GM12878 (cell line): ENCODE results near the gene LRRC63. TPM values are rescaled to one million over a fixed set of nuclear protein-coding genes. Genes with fewer than 3 reads are reported as not detected.

ENCODE experiments used
- ATAC-seq: fragments of 200-7000 bp; cut with Tn5 transposase; 3 replicates; pipeline ENCODE4 v1.9.1; 2020; ENCODE audit warnings: mild to moderate bottlenecking, moderate library complexity
- BruUV-seq: library from RNA; stranded (reverse); fragments of 400-500 nt; replicated peaks from 2 replicates; lab custom pipeline; 2021; lab: Mats Ljungman, UMichigan
- CTCF ChIA-PET: fragments of 300-600 bp; sonication (Branson Sonifier 250); formaldehyde crosslinking; extraction: SDS; loops from one replicate; lab custom pipeline; 2021; ENCODE audit warnings: inconsistent platforms; lab: Yijun Ruan, JAX
- POLR2A ChIA-PET: fragments of 350-600 bp; formaldehyde crosslinking; extraction: SDS; loops from one replicate; lab custom pipeline; 2021; ENCODE audit warnings: inconsistent platforms; lab: Charles Lee
- RAD21 ChIA-PET: fragments of 300-600 bp; sonication (Branson Sonifier 250); formaldehyde crosslinking; loops from one replicate; lab custom pipeline; 2023; ENCODE audit warnings: antibody characterized with exemption; ENCODE audit not compliant: unreplicated experiment; lab: Charles Lee
- SMC1A ChIA-PET: fragments of 300-600 bp; sonication (Branson Sonifier 250); formaldehyde crosslinking; loops from one replicate; lab custom pipeline; 2023; ENCODE audit not compliant: unreplicated experiment, uncharacterized antibody; lab: Charles Lee
- DNase-seq: peaks from one replicate; pipeline ENCODE4 v3.0.0-alpha.2; 2011; ENCODE audit warnings: low read depth, low spot score
- FAIRE-seq: peaks from 3 replicates; lab custom pipeline; 2011; peaks lifted over from hg19 to GRCh38; lab: Jason Lieb, UNC
- H2AFZ ChIP-seq: 2 replicates; pipeline ENCODE4 v1.6.0; 2011; ENCODE audit warnings: low read depth, low read length, control low read depth; ENCODE audit not compliant: control insufficient read depth
- H3K27ac ChIP-seq: 2 replicates; pipeline ENCODE4 v1.5.1; 2011; ENCODE audit warnings: control low read depth; ENCODE audit not compliant: control insufficient read depth, insufficient read depth
- H3K27me3 ChIP-seq, 2 experiments: replicated peaks in 1 of 2; 2 replicates each; pipeline versions ENCODE4 v1.6.0 to v1.6.1; 2011; ENCODE audit warnings: low read length in 1 of 2; ENCODE audit not compliant: control insufficient read depth in 2 of 2, insufficient read depth in 2 of 2
- H3K36me3 ChIP-seq, 2 experiments: 2 replicates each; pipeline ENCODE4 v1.5.1; 2011; ENCODE audit warnings: low read length in 1 of 2; ENCODE audit not compliant: control insufficient read depth in 2 of 2, insufficient read depth in 2 of 2
- H3K4me1 ChIP-seq: 2 replicates; pipeline ENCODE4 v1.6.1; 2011; ENCODE audit warnings: mild to moderate bottlenecking, low read length, moderate library complexity, mixed read lengths; ENCODE audit not compliant: control insufficient read depth, insufficient read depth
- H3K4me2 ChIP-seq: 2 replicates; pipeline ENCODE4 v1.6.0; 2011; ENCODE audit warnings: control low read depth; ENCODE audit not compliant: control insufficient read depth, insufficient read depth
- H3K4me3 ChIP-seq: fragments of 200-600 bp; sonication (generic); 2 replicates; pipeline ENCODE4 v1.5.1; 2016
- H3K79me2 ChIP-seq: 2 replicates; pipeline ENCODE4 v1.6.0; 2011; ENCODE audit warnings: low read length; ENCODE audit not compliant: control insufficient read depth, insufficient read depth
- H3K9ac ChIP-seq: 2 replicates; pipeline ENCODE4 v1.8.0; 2011; ENCODE audit warnings: low read length, control low read depth, mixed read lengths; ENCODE audit not compliant: control insufficient read depth, insufficient read depth
- H3K9me3 ChIP-seq: replicated peaks from 3 replicates; pipeline ENCODE4 v1.5.1; 2011; ENCODE audit warnings: mild to moderate bottlenecking, low read length; ENCODE audit not compliant: control insufficient read depth, insufficient read depth
- H4K20me1 ChIP-seq: 2 replicates; pipeline ENCODE4 v1.6.0; 2011; ENCODE audit not compliant: control insufficient read depth, insufficient read depth
- CREM ChIP-seq: IDR thresholded peaks from 2 replicates; pipeline ENCODE4 v1.6.1; 2014; ENCODE audit warnings: antibody characterized with exemption, low read depth
- DPF2 ChIP-seq: fragments of 450-650 bp; IDR thresholded peaks from 2 replicates; pipeline ENCODE4 v1.6.1; 2017; ENCODE audit warnings: mild to moderate bottlenecking
- EGR1 ChIP-seq, 2 experiments: IDR thresholded peaks; 1 replicate in 1 of 2; 2 replicates in 1 of 2; pipeline ENCODE4 v1.6.1; 2011 to 2012; ENCODE audit warnings: low read depth in 2 of 2, low read length in 2 of 2, borderline replicate concordance in 1 of 2, mild to moderate bottlenecking in 1 of 2, moderate library complexity in 1 of 2
- HDGF ChIP-seq: fragments of 450-650 bp; IDR thresholded peaks from 2 replicates; pipeline ENCODE4 v1.6.1; 2016; ENCODE audit warnings: antibody characterized with exemption
- NFIC ChIP-seq: IDR thresholded peaks from 2 replicates; pipeline ENCODE4 v1.6.1; 2012; ENCODE audit warnings: low read depth, mild to moderate bottlenecking, inconsistent platforms, low read length, moderate library complexity
- POLR2A ChIP-seq: IDR thresholded peaks from 2 replicates; pipeline ENCODE4 v1.6.1; 2011; ENCODE audit warnings: low read depth, mild to moderate bottlenecking, low read length
- POLR2AphosphoS5 ChIP-seq: IDR thresholded peaks from 2 replicates; pipeline ENCODE4 v1.6.1; 2011; ENCODE audit warnings: mild to moderate bottlenecking, low read length, inconsistent platforms
- POU2F2 ChIP-seq: IDR thresholded peaks from 3 replicates; pipeline ENCODE4 v1.6.1; 2011; ENCODE audit warnings: low read depth, mild to moderate bottlenecking, low read length, borderline replicate concordance
- RUNX3 ChIP-seq: IDR thresholded peaks from 2 replicates; pipeline ENCODE4 v1.6.1; 2012; ENCODE audit warnings: low read length, inconsistent platforms
- SMAD5 ChIP-seq: IDR thresholded peaks from 2 replicates; pipeline ENCODE4 v1.6.1; 2016; ENCODE audit warnings: antibody characterized with exemption, low read depth
- ZBTB40 ChIP-seq: fragments of 450-650 bp; IDR thresholded peaks from 2 replicates; pipeline ENCODE4 v1.6.1; 2016; ENCODE audit warnings: mild to moderate bottlenecking, moderate library complexity, borderline replicate concordance
- ZNF622 ChIP-seq: fragments of 450-650 bp; IDR thresholded peaks from 2 replicates; pipeline ENCODE4 v1.6.1; 2017; ENCODE audit warnings: mild to moderate bottlenecking, inconsistent platforms
- WGBS: methylation state at CpG from one replicate; pipeline ENCODE4 v1.1.6; 2016; ENCODE audit warnings: low lambda C conversion rate; ENCODE audit not compliant: insufficient replicate concordance, insufficient coverage; ENCODE audit errors: missing lambda C conversion rate; 5-methylcytosine and 5-hydroxymethylcytosine counted together
- in situ Hi-C: fragments of 300-500 bp; cut with MboI; formaldehyde crosslinking; loops from 9 replicates; pipeline ENCODE4 v1.14.3; 2018; ENCODE audit warnings: mixed read lengths
- intact Hi-C: fragments of 100-400 bp; cut with micrococcal nuclease; formaldehyde crosslinking; loops from one replicate; pipeline ENCODE4 v1.14.2; 2022; ENCODE audit not compliant: unreplicated experiment
- polyA plus RNA-seq, 11 experiments: library from polyadenylated mRNA; depleted of rRNA in 4 of 11; unstranded in 6 of 11; stranded (reverse) in 5 of 11; fragments of >200 nt; fragmentation: Nextera tagmentation in 4 of 11; fragmentation: Illumina TruSeq in 1 of 11; extraction: Ambion mirVana in 4 of 11; extraction: Trizol in 1 of 11; gene quantifications; 1 replicate in 1 of 11; 2 replicates in 10 of 11; pipeline versions ENCODE4 v1.2.1 to v1.2.3, GENCODE V29; 2011 to 2016; ENCODE audit warnings: inconsistent platforms in 2 of 11, missing spikeins in 2 of 11, low read depth in 1 of 11
- total RNA-seq, 4 experiments: library from RNA; depleted of rRNA in 3 of 4; stranded (reverse); fragments of >200 nt in 3 of 4; fragmentation: Illumina TruSeq in 1 of 4; extraction: Trizol in 1 of 4; gene quantifications; 2 replicates each; pipeline versions ENCODE4 v1.2.1 to v1.2.3, GENCODE V29; 2013 to 2021

The LRRC63 gene
- total and polyA plus RNA-seq, 10 of the 15 experiments (the other 5 are each of a cell fraction or from before 2014, with no cell fraction given) = 0.34 to 0.98 (median 0.76) TPM; not detected in 1

- Histone ChIP-seq H3K9ac (peak overlapping the region; percentile 66), H3K79me2 (peaks cover 100% of the 10 kb centered on the region), H3K4me3 (peak overlapping the region; percentile 72), H2AFZ (no peak overlapping the region), H3K9me3 (no peaks in the 10 kb centered on the region), H3K27ac (peak overlapping the region; percentile 71), H3K36me3 (peaks cover 12 to 29% of the 10 kb centered on the region in 2 experiments), H3K4me2 (peak overlapping the region; percentile 99)
- RAD21 ChIA-PET = interaction anchor here (0.8 to 9.7 kb wide), 6 partner anchors 7 to 474 kb away, joined by 3 to 184 read pairs (median 3); partner anchors contain the start of gene LCP1
- intact Hi-C loops (loop anchor here (10.0 kb wide), 1 partner anchor 403 kb away; no protein-coding TSS in a partner anchor), in situ Hi-C loops (loop anchor here (10.0 kb wide), 2 partner anchors 383 to 467 kb away; partner anchors contain the start of genes CBY2 and LRCH1)
- SMC1A ChIA-PET = interaction anchor here (1.0 to 16.5 kb wide), 3 partner anchors 5 to 27 kb away, joined by 3 to 295 read pairs (median 295); partner anchors contain the start of gene LCP1
- DNase-seq (no peak), FAIRE-seq (no peak), ATAC-seq (no peak)
- no TSS peak for BruUV-seq
- POLR2A ChIA-PET = interaction anchor here (1.1 to 5.1 kb wide), 2 partner anchors 10 to 458 kb away, joined by 3 to 52 read pairs; partner anchors contain the start of gene LCP1
- 0% methylated on average over 7 of the region's 7 CpGs for WGBS
- TF ChIP-seq EGR1 (IDR thresholded peaks at IDR 0.05; ENCODE audit: borderline replicate concordance in 1 of 2, low read depth in 2 of 2, low read length in 2 of 2) (no peak), POLR2AphosphoS5 (0 out of 2 replicates have a peak, but pooled peaks have one; percentile 3), SMAD5 (0 out of 2 replicates have a peak, but pooled peaks have one; percentile 20)
- TF ChIP-seq, all 136 proteins: peak for 2
- Histone ChIP-seq H3K27me3 (no peaks in the 10 kb centered on the region), H3K4me1 (peaks cover 51% of the 10 kb centered on the region), H4K20me1 (peaks cover 25% of the 10 kb centered on the region)
- CTCF ChIA-PET = interaction anchor here (0.8 to 17.1 kb wide), 6 partner anchors 8 to 150 kb away, joined by 3 to 172 read pairs (median 3); partner anchors contain the start of gene LCP1
Measured at GRCh38 chr13:46171739-46172138, 40.0 kb upstream of the LRRC63 start.

- Histone ChIP-seq H3K9me3 (no peaks in the 10 kb centered on the region), H3K36me3 (peaks cover 12 to 28% of the 10 kb centered on the region in 2 experiments), H3K4me2 (peak overlapping the region; percentile 99), H3K27ac (peak overlapping the region; percentile 71), H3K4me3 (peak overlapping the region; percentile 72), H3K27me3 (no peaks in the 10 kb centered on the region), H3K79me2 (peaks cover 99% of the 10 kb centered on the region), H2AFZ (no peak overlapping the region), H3K9ac (peak overlapping the region; percentile 66), H3K4me1 (peaks cover 48% of the 10 kb centered on the region), H4K20me1 (peaks cover 25% of the 10 kb centered on the region)
- no TSS peak for BruUV-seq
- DNase-seq (no peak), FAIRE-seq (no peak), ATAC-seq (peak; percentile 11)
- intact Hi-C loops = loop anchor here (10.0 kb wide), 1 partner anchor 402 kb away; no protein-coding TSS in a partner anchor
- WGBS = under 1% methylated on average over 6 of the region's 6 CpGs
- ChIA-PET CTCF (interaction anchor here (0.8 to 17.1 kb wide), 4 partner anchors 10 to 149 kb away, joined by 3 to 172 read pairs (median 4); partner anchors contain the start of gene LCP1), SMC1A (interaction anchor here (1.0 to 16.5 kb wide), 4 partner anchors 4 to 28 kb away, joined by 3 to 295 read pairs (median 151); partner anchors contain the start of gene LCP1), POLR2A (interaction anchor here (0.6 to 5.1 kb wide), 3 partner anchors 9 to 460 kb away, joined by 3 to 52 read pairs (median 3); partner anchors contain the start of gene LCP1), RAD21 (interaction anchor here (0.8 to 9.7 kb wide), 5 partner anchors 6 to 28 kb away, joined by 3 to 184 read pairs (median 3); partner anchors contain the start of gene LCP1)
- in situ Hi-C loops = loop anchor here (10.0 kb wide), 2 partner anchors 382 to 468 kb away; partner anchors contain the start of genes CBY2 and LRCH1
- TF ChIP-seq DPF2 = no peak
- no peak for TF ChIP-seq ZNF622
- TF ChIP-seq NFIC = peak; percentile 23; the same call in 1 of the 2 replicates
- TF ChIP-seq POLR2A = peak; percentile 50; the same call in 1 of the 2 replicates
- TF ChIP-seq POLR2AphosphoS5 = peak; percentile 57; the same call in 1 of the 2 replicates
- TF ChIP-seq RUNX3 = peak; percentile 18; the same call in 1 of the 2 replicates
- TF ChIP-seq CREM = no peak
- TF ChIP-seq POU2F2 = peak; percentile 33; the same call in 1 of the 3 replicates
- TF ChIP-seq HDGF = peak; percentile 41; the same call in 1 of the 2 replicates
- no peak for TF ChIP-seq ZBTB40
Measured at GRCh38 chr13:46172531-46172991, 39.2 kb upstream of the LRRC63 start.
